DND-41 (cell line): ENCODE data around the gene CTDP1.

Experiments
- CTCF ChIP-seq: IDR thresholded peaks from 2 replicates; pipeline ENCODE4 v1.5.1; 2012; ENCODE audit warnings: borderline replicate concordance, low read length, moderate library complexity, mild to moderate bottlenecking; ENCODE audit not compliant: poor library complexity, severe bottlenecking; ENCODE audit errors: extremely low read depth
- EZH2 ChIP-seq: IDR thresholded peaks from 3 replicates; pipeline ENCODE4 v1.6.1; 2012; ENCODE audit warnings: borderline replicate concordance, low read depth, mild to moderate bottlenecking, moderate library complexity, low read length, inconsistent platforms; ENCODE audit not compliant: severe bottlenecking

GRCh38 chr18:79714531-79715240 is 35.1 kb downstream of the CTDP1 start:
- TF ChIP-seq CTCF: no peak
- TF ChIP-seq EZH2: no peak
